Activated CD4-positive, alpha-beta T cell treated with anti-CD3 and anti-CD28 coated beads, Interleukin-2, amount 50 U/mL, for 48 hours (primary cell): Measurements from ENCODE around the gene TF.

Experiments
- DNase-seq, 2 experiments: peaks; one replicate each; pipeline ENCODE4 v3.0.0-alpha.2; 2020

The TF gene

DNA sequence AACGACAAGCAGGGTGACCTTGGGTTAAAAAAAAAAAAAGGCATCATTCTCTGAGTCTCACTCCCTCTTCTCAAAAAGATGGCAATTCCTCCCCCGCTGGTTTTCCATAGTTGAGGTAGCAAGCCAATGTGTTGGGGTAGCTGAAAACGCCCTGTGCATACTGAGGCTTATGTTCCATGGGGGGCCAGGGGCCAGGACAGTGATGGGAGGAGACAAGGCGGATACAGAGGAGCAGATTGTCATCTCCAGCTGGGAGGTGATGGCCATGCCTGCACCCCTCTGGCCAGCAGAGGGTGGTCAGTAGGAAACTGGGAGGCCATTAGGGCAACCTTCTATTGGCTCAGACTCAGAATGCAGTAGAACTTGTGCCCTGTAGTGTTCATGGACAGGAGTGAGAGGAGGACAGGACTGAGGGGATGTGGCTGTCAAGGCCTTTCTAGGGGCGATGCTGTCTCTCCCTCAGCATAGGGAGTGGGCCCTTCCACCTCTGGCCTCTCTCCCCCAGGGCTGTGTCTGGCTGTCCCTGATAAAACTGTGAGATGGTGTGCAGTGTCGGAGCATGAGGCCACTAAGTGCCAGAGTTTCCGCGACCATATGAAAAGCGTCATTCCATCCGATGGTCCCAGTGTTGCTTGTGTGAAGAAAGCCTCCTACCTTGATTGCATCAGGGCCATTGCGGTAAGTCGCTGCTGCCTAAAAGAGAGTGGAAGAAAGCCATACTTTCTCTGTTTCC, 1.9 kb downstream of the TF start:
- no peak for DNase-seq

DNA sequence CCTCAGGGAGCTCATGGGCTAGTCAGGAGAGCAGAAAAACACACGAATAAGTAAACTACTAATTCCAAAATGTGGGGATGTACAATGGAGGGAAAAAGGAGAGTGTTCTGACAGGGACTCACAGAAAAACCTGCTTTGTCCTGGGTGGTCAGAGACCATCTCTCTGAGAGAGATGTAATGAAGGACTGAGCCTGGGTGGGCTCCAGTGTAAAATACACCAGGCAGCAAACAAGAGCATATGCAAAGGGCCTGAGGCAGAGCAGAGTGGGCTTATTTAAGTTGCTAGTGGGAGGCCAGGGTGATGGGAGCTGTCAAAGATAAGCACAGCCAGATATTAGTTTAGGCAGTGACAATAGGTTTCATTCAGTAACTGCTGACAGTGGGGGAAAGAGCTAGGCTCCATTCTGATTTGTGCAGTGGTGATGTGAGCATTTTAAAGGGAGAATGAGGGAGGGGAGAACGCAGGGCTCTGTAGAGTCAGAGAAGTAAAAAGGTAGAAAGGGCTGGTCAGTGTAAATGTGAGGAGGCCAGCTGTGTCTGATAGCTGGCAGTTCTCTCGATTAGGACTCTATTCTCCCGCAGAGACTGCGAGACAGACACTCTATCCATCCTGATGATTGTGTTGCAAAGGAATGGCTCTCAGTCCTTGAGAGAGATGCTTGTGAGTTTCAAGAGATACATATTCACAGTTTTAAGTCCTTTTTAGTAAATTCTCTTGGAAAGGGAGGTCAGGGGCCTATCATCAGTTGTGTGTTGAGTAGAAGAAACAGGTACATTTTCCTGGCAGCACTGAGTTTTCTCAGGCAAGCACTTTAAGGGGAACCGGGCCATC, 3.5 kb downstream of the TF start:
- no peak for DNase-seq

DNA sequence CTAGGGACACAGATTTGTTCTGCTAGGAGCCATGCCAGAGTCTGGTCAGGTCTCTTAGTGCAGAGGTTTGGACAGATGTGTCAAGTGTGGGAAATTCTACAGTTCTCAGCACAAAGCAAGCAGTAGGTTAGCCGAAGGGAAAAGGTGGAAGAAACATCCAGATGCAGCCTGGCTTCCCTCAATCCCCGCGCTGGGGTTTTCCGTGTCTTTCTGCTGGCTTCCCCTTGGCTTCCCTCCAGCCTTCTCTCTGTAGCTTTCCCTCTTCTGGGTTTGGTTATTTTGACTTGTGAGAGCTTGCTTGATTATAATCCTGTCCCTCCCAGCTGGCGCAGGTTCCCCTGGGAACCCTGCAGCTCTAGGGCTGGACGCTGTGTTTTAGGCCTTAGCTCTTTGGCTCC, 4.1 kb downstream of the TF start:
- DNase-seq, result no peak

DNA sequence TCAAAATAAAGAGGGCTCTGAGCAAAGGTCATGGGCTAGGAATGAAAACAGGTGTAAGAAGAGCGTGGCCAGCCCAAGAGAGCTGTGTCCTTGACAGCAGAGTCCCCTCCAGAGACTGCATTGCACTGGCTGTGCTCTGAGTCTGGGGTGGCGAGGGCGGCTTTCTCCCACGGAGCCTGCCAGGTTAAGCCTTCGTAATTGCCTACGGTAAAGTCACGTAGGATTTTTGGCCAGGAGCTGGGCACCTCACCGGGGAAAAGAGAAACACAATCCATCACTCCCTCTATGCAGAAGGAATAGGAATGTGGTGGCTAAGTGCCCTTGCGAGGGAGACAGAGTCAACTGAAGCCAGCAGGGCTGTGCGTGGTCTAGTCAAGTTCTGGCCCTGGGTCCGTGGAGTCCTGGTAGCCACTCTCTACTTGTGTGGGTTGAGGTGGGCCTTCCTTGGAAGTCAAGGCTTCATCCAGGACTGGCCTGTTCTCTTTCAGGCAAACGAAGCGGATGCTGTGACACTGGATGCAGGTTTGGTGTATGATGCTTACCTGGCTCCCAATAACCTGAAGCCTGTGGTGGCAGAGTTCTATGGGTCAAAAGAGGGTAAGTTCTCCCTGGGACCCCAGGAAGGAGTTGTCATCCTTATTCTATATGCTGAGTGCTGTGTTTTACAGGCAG, 7.0 kb downstream of the TF start:
- no peak for DNase-seq

DNA sequence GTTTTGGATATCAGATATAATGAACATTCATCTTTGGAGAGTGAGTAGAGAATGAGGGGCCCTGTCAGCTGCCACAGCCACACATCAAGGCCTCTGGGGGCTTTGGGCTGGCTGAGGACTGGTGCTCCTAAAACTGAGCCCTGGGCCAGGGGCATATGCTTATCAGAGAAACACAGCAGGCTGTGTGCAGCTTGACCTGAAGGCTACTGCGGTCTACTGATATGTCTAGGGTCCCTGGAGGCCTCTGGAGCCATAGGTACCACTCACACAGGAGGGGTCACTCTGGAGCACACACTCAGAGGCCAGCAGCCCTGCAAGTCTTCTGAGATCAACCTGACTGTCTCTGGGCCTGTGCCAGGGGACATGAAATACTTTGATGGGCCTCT, 7.6 kb downstream of the TF start:
- DNase-seq, result no peak

DNA sequence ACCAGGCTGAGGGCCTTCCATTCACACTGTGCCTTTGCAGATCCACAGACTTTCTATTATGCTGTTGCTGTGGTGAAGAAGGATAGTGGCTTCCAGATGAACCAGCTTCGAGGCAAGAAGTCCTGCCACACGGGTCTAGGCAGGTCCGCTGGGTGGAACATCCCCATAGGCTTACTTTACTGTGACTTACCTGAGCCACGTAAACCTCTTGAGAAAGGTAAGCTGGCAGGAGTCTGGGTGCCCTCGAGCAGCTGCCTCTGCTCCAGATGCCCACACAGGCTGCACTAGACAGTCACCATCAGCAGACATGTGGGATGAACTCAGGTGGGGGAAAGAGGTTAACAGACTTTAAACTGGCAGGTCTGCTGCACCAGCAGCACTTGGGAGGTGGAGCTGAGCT, 8.3 kb downstream of the TF start:
- DNase-seq, result no peak

DNA sequence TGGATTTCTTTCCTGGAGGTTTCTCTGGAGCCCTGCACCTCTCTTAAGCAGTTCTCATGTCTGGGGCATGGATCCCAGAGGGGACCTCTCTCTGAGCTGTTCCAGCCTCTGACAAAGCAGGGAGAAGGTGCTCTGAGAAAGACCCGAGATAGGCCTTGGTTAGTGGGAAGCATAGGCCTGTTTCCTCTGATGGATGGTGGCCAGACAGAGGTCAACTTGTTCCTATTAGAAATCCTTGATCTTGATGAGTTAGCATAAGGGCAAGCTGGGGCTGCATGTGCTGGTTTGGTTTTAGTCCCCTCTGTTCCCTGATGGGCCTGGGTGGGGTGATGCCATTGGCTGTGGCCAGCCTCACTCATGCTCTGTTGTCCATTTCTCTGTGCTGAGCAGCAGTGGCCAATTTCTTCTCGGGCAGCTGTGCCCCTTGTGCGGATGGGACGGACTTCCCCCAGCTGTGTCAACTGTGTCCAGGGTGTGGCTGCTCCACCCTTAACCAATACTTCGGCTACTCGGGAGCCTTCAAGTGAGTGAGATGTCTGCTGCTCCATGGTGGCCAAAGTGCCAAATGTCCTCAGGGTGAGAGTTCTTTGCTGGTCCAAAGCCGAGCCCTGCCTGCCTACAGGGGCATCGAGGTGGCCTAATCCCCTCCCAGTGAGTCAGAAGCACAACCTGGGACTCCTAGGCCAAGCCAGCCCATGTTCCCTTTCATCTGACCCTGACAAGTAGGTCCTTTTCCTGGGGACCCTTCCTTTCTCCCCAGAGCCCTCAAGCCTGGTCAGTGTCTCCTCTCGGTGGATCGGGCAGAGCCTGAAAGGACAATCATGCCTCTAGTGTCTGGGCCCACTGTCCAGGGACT, 9.0 kb downstream of the TF start:
- no peak for DNase-seq

DNA sequence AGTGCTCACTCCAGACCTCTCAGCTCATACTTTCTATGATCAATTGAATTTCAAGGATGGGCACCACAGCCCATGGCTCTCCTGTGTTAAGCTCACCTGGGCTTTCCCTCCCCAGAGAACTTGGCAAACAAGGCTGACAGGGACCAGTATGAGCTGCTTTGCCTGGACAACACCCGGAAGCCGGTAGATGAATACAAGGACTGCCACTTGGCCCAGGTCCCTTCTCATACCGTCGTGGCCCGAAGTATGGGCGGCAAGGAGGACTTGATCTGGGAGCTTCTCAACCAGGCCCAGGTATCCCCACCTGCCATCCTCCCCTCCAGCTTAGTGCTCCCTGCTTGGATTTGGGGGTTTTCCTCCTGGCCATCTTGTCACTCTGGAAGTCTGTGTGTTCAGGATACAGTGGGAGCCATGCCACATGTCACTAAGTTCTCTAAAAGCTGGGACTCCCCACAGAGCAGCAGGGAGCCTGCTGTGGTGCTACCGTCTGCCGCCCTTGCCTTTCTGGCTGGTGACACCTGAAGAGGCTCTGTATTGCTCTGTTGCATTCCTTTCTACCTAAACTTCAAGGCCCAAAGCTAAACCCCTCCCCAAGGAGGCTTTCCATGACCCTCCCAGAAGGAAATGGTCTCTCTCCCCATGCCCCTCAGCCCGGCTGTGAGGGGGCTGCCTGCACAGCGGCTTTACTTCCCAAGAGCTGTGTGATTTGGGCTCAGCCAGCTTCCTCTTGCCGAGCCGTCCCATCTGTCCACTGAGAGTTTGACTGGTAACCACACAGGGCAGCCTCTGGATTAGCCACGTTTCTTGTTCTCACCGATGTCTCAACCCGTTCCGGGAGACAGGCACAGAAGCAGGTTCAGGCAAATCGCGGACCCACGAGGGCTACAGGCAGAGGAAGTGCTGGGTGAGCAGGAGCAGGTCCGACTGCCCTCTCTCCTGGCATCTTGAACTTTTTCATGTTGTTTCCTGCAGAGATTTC, 10.8 kb downstream of the TF start:
- DNase-seq, result no peak

DNA sequence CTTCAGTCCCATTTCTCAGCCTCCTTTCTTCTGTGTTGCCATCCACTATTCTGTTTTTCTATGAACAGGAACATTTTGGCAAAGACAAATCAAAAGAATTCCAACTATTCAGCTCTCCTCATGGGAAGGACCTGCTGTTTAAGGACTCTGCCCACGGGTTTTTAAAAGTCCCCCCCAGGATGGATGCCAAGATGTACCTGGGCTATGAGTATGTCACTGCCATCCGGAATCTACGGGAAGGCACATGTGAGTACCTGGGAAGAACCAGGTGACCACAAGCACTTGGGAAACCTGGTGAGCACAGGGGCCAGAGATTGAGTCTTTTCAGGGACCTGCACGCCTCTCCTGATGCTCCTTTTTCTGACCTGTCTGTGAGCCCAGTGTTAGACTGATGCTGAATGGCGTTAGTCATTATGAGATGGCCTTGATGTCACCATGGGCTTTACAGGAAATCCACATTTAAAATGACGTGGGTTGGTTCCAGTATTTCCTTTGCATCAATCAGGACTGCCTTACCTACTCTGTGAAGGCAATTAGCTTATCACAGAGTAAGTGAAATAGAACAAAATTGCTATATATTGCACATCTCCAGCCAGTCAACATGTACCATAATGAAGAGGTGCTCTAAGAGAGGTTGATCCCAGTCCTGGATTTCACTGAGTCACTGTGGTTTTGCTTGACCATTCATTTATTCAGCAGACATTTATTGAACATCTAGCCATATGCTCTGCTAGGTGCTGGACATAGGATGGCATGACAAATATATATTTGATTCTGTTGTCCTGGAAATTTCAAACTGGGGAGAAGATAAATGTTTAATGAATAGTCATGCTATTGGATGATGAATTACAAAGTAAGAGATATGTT, 11.7 kb downstream of the TF start:
- DNase-seq, result no peak

DNA sequence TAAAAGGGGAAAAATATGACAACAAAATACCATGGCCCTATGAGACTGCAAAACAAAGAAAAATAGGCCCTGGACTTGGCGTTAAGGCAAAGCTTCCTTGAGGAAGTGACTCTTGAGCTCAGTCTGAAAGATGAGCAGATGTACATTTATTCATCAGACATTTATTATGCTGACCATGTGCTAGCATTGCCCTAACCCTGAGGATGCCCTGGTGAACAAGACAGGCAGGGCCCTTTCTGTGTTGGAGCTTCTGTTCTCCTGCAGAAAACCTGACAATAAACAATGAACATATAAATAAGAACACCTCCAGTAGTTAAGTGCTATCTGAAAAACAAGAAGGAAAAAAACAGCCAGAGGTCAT, 12.4 kb downstream of the TF start:
- DNase-seq, result no peak

DNA sequence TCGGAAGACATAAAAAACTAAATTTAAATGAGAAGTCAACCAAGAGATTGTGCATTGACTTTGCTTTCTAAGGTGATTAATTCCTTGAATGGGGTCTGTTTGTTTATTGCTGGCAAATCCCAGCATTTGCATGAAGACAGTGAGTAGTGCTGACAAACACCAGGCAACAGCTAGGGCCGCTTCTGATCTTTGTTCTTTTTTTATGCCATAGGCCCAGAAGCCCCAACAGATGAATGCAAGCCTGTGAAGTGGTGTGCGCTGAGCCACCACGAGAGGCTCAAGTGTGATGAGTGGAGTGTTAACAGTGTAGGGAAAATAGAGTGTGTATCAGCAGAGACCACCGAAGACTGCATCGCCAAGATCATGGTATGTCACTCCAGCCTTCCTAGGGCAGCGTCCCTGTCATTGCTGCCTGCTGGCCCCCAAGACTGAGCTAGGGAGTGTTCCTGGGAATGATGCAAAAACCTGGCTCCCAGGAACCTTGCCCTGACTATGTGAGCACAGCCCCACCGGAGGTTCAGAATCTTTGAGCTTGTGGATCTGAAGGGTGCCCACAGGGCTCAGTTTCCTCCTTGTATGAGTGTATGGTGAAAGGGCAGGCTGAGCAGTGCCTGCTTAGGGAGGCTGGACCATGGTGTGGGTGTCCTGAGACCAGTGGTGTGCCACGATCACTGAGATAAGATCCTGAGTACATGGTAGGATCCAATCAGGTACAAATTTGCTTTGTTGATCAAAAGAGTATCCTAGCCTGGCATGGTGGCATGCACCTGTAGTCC, 13.0 kb downstream of the TF start:
- DNase-seq, result no peak

DNA sequence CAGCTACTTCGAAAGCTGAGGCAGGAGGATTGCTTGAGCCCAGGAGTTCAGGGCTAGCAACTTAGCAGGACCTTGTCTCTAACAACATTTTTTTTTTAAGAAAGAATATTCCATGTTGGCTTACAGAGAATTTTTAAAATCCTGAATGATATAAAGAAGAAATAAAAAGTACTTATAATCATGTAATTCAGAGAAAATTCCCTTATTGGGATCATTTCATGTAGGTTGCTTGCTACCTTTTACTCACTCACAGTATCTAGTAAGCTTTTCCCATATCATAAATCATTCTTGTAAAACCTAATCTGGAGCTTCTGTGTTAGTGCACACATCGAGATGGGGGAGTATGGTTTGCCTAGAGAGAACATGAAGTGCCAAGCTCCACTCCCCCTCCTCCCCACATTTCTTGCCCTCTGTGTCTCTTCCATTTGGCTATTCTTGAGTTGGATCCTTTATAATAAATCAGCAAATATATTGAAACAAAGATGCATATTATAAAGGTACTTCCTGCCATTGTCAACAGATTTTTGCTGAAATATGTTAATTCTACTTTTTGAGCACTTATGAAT, 13.6 kb downstream of the TF start:
- no peak for DNase-seq

DNA sequence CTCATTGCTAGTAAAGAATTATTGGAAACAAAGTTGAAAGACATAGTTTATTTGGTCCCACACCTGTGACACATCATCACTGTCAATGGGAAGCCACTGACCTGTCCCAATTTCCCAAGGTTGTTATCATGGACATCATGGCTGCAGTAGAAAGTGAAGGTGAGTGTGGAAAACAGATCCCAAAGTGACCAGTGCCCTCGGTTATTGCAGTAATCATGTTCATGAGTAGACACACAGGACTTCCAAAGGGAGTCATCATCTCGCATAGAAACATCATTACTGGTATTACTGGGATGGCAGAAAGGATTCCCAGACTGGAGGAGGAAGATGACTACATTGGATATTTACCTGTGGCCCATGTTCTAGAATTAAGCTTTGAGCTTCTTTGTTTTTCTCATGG, 14.7 kb downstream of the TF start:
- no peak for DNase-seq

DNA sequence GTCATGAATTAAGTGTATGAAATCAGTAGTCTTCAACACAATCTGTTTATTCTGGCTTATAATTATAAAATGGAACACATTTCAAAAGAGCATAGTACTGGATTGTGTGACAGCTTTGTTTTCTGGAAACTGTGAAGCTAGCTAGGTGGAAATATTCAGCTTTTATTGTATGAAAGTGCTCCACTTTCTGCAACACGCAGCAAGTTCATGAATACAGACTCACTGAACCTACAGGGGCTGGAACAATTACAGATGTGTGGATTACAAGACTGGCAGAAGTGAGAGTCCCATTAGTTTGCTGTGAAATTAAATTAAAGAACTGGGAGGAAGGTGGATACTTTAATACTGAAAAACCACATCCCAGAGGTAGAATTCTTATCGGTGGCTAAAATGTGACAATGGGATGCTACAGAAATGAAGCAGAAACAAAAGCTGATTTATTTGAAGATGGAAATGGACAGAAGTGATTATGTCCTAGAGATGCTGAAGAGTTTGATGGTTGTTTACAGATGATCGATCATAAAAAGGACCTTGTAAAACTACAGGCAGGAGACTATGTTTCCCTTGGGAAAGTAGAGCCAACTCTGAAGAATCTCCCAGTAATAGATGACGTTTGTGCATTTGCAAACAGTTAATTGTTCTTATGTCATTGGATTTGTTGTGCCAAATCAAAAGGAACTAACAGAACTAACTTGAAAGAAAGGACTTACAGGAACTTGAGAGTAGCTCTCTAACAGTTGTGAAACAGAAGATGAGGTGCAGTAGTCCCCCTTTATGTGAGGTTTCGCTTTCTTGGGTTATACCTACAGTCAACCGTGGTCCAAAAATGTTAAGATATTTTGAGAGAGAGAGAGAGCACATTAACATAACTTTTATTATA, 15.7 kb downstream of the TF start:
- DNase-seq, result no peak

DNA sequence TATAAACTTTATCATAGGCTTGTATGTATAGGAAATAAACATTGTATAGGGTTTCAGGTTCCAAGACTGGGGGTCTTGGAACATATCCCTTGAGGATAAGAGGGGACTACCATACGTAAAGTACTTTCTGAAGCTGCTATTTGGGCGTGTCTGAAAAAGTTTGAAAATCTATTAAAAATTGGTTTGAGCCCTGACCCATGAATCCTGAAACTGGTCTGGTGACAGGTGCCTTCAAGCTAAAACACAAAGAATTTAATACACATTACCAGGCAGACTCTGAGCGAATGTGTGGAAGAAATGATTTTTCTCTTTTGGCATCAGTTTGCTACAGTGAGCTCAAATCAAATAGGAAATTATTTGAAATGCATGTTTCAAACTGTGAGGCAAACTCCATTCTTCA, 16.3 kb downstream of the TF start:
- DNase-seq, result no peak

DNA sequence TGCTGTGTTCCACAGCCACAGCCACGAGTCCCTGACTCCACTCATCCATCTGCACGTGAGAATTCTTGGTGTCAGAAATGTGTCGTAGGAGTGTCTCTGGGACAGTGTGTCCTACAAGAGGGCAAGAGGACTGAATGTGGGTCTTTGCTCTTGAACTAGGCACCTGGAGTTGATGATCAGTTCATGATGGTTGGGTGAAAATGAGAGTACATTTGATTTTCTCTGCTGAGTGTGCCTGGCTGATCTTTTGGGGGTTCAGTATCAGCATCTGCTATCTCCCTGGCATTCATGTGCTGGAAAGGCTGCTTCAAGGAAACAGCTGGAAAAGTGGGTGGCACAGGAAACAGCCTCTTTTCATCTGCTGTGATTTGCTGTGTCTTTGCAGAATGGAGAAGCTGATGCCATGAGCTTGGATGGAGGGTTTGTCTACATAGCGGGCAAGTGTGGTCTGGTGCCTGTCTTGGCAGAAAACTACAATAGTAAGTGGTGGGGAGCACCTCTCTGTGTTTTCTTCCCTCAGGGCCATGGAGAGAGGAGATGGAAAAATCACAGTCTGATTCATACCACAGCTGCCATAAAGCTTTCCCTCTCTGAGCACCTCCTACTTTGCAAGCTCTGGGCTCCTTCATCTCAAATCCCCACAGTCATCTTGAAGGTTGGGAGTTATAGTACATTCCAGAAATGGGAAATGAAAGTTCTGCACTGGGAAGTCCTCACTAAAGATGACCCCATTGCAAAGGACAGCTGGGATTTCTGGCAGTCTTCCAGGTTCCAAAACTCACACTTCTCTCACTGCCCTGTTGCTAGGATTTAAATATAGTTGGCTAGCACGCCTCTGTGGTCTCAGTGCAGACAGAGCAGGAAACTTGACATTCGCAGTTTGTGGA, 17.8 kb downstream of the TF start:
- DNase-seq, result no peak

DNA sequence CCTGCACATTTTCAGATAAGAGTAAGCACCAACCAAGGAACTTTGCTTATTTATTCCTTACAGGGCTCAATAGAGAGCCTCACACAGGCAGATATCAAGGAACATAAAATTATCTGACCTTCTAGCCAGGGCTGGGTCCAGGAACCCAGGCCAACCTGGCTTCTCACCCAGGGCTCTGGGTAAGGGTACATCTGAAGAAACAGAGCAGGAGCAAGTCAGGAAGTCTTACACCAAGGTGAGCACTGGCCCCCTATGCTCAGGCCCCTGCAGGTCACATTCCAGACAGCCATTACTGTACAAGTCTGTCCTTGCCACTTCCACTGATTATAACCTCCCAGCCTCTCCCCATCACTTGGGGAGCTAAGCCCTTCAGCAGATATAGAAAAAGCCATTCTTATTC, 19.1 kb downstream of the TF start:
- DNase-seq, result no peak

DNA sequence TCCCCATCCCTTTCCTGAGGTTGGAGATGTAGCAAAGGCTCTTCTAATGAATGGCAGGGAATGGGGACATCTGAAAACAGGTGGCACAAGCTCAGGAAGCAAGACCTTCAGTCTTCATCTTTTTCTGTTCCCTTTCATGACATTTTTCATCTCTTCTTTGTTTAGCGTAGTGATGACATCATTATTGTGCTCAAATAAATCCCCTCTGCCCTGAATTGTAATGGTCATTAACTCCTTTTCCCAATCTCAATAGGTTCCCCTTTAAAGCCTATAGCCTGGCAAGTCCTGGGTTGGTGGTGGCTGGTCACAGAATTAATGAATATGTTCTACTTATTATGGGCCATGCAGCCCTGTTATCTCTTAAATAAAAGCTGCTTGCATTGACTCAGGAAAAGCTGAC, 21.4 kb downstream of the TF start:
- no peak for DNase-seq
